IMR-90 (cell line): ENCODE data around the gene MSI2.

Experiments used
- BHLHE40 ChIP-seq: fragments of 150-350 bp; IDR thresholded peaks from 2 replicates; pipeline ENCODE4 v1.6.1; 2016; ENCODE audit warnings: mild to moderate bottlenecking, low read depth, low read length
- POLR2A ChIP-seq: IDR thresholded peaks from 2 replicates; pipeline ENCODE4 v1.6.1; 2012; ENCODE audit warnings: mild to moderate bottlenecking, low read depth, low read length

DNA sequence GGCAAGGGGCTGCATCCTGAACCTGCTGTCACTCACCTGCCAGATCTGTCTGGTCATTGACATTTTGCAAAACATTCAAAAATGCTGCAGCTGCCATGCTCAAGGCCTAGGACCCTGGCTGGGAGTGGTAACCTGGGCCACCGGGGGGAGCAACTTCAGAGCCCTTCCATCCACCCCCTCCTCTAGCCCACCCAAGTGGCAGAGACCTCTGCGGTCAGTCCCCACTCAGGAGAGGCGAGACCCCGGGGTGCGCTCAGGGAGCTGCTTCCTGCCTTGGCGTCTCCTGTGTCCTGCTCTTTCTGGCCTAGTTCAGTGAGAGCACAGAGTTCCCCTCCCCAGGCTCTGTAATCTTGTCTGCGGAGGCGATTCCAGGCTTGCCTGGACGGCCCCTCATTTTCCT lies 380.0 kb downstream of the MSI2 start:
- TF ChIP-seq POLR2A (no peak), BHLHE40 (no peak)
